Measurements from ENCODE around the gene CST4. TPM values are rescaled to one million over a fixed set of nuclear protein-coding genes. Genes with fewer than 3 reads are reported as not detected.

CST4 gene
- total and polyA plus RNA-seq, 2 donors (not counting 3 experiments of a cell fraction or from before 2014, with no cell fraction given), result not detected

DNA sequence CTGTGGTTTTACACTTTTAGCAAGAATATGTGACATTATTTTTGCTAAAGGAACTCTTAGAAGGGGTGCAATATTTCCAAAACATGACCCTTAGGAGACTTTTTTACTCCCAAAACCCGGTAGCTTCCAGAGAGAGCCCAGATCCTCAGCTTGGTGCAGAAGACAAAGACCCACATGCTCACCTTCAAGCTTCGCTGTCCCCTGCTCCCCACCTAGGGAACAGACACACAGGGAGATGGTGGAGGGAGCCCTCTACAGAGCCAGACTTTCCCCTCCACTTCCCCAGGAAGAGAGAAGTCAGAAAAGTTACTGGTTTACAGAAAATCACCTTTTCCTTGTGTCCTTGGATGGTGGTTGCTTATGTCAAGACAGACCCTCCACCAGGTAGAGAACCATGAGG, 5.0 kb downstream of the CST4 start:
- ChIA-PET CTCF (no interaction called here), POLR2A (no interaction called here)
- Histone ChIP-seq H3K4me3 (replicated peaks in 1 of 3; ENCODE audit: insufficient read depth in 1 of 3, low read depth in 1 of 3, low read length in 3 of 3) (no peak overlapping the region), H3K27me3 (ENCODE audit: control insufficient read depth in 2 of 2, insufficient read depth in 2 of 2, low read length in 2 of 2) (no peaks in the 10 kb centered on the region), H3K27ac (ENCODE audit: insufficient read depth, low read depth, low read length) (peak overlapping the region; percentile 48), H3K9me1 (replicated peaks; ENCODE audit: control insufficient read depth, extremely low read depth, insufficient read depth, low read length) (no peaks in the 10 kb centered on the region), H2AFZ (ENCODE audit: low read depth, low read length) (no peak overlapping the region), H3K36me3 (ENCODE audit: control insufficient read depth in 2 of 2, extremely low read depth in 1 of 2, insufficient read depth in 2 of 2, low read length in 2 of 2) (no peaks in the 10 kb centered on the region), H3K4me1 (ENCODE audit: control insufficient read depth, extremely low read depth, insufficient read depth, low read length) (peaks cover 24% of the 10 kb centered on the region), H3K9ac (replicated peaks; ENCODE audit: extremely low read depth, insufficient read depth, low read length) (no peak overlapping the region), H4K20me1 (replicated peaks; ENCODE audit: control insufficient read depth, extremely low read depth, insufficient read depth, low read length) (no peaks in the 10 kb centered on the region), H3K9me3 (replicated peaks; ENCODE audit: control insufficient read depth, insufficient read depth, low read length) (no peaks in the 10 kb centered on the region), H3K4me2 (ENCODE audit: insufficient read depth, low read length) (peak overlapping the region; percentile 19), H3K79me2 (ENCODE audit: control insufficient read depth, insufficient read depth, low read length) (no peaks in the 10 kb centered on the region)
- BruUV-seq (replicated peaks), result no TSS peak
- no peak for TF ChIP-seq POLR2A (IDR thresholded peaks at IDR 0.05; ENCODE audit: low read depth, low read length)
- no peak for TF ChIP-seq GATA2 (IDR thresholded peaks at IDR 0.05; ENCODE audit: insufficient read depth, insufficient read length, low read depth, low read length)
- no peak for TF ChIP-seq CTCF (IDR thresholded peaks at IDR 0.05; ENCODE audit: extremely low read depth in 1 of 2, insufficient read depth in 1 of 2, low read depth in 1 of 2, low read length in 2 of 2)
- TF ChIP-seq MAX (IDR thresholded peaks at IDR 0.05; ENCODE audit: insufficient read depth, insufficient read length), result no peak
- TF ChIP-seq FOS (IDR thresholded peaks at IDR 0.05; ENCODE audit: borderline replicate concordance, insufficient read depth, low read length), result no peak
- TF ChIP-seq POLR2AphosphoS5 (IDR thresholded peaks at IDR 0.05; ENCODE audit: insufficient read depth, low read depth, low read length), result no peak
- TF ChIP-seq MYC (IDR thresholded peaks at IDR 0.05; ENCODE audit: low read depth, low read length), result no peak
- no peak for TF ChIP-seq JUN (IDR thresholded peaks at IDR 0.05; ENCODE audit: borderline replicate concordance, insufficient read depth, insufficient read length, low read depth)
- no peak for TF ChIP-seq EZH2 (IDR thresholded peaks at IDR 0.05; ENCODE audit: borderline replicate concordance, low read depth, low read length, severe bottlenecking)
- dilution Hi-C loops (cut with MboI; ENCODE audit: extremely low pct_ligation_motif_present, low sequenced_read_pairs) (no loop called here), intact Hi-C loops (cut with micrococcal nuclease) (loop anchor here (1.0 to 5.0 kb wide), 2 partner anchors 9 to 418 kb away; no protein-coding TSS in a partner anchor)
- DNase-seq (ENCODE audit: low read depth, low spot score) (no peak), FAIRE-seq (no peak)
